AG04450 (cell line): ENCODE data around the gene PREX1. TPM values are rescaled to one million over a fixed set of nuclear protein-coding genes. Genes with fewer than 3 reads are reported as not detected.

Source experiments
- CTCF ChIA-PET: fragments of 300-600, 350-600 bp; formaldehyde crosslinking; extraction: SDS; loops from one replicate; lab custom pipeline; 2022; ENCODE audit warnings: antibody characterized with exemption, inconsistent platforms; lab: Charles Lee
- POLR2A ChIA-PET: fragments of 350-600 bp; formaldehyde crosslinking; extraction: SDS; loops from one replicate; lab custom pipeline; 2021; ENCODE audit warnings: antibody characterized with exemption, inconsistent platforms; lab: Yijun Ruan, JAX
- DNase-seq: peaks from one replicate; pipeline ENCODE4 v3.0.0-alpha.2; 2011; ENCODE audit warnings: low read depth, low spot score
- H3K27ac ChIP-seq: one replicate; pipeline ENCODE4 v1.5.1; 2012; ENCODE audit warnings: low read depth, low read length, control low read depth
- H3K27me3 ChIP-seq: one replicate; pipeline ENCODE4 v1.6.0; 2012; ENCODE audit warnings: low read length; ENCODE audit not compliant: control insufficient read depth, insufficient read depth
- H3K4me3 ChIP-seq: 2 replicates; pipeline ENCODE4 v1.5.1; 2011; ENCODE audit warnings: mild to moderate bottlenecking, low read depth, low read length, control low read depth
- H3K9me3 ChIP-seq: 2 replicates; pipeline ENCODE4 v1.5.1; 2012; ENCODE audit warnings: low read length; ENCODE audit not compliant: control insufficient read depth, insufficient read depth
- polyA plus RNA-seq: library from polyadenylated mRNA; depleted of rRNA; stranded (reverse); fragments of >200 nt; gene quantifications from 2 replicates; pipeline ENCODE4 v1.2.3, GENCODE V29; 2011
- TF ChIP-seq, protein P1 (sequence below): IDR thresholded peaks from 2 replicates; pipeline ENCODE4 v1.5.1; 2011; ENCODE audit warnings: low read depth, low read length, control low read depth, inconsistent platforms

Gene PREX1
- polyA plus RNA-seq, 1 experiment, result 0.69 TPM

DNA sequence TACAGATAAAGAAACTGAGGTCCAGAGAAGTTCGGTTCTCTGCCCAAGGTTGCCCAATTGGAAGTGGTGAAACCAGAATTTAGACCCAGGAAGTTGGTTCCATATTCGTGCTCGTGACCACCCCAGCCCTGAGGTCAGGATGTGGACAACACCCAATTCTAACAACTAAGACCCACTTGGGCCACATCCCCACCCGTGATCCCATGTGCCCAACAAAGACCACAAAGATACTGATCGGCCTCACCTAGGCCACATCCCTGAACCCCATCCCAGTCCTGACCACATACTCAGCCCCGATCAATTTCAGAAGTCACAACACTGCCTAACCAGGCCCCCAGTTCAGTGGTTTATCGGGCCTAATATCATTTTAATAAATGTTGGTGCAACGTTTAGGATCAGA, 138.4 kb downstream of the PREX1 start:
- ChIA-PET CTCF (no interaction called here), POLR2A (no interaction called here)
- H3K4me3 ChIP-seq, result no peak overlapping the region
- H3K9me3 ChIP-seq, result no peaks in the 10 kb centered on the region
- TF ChIP-seq, protein P1, sequence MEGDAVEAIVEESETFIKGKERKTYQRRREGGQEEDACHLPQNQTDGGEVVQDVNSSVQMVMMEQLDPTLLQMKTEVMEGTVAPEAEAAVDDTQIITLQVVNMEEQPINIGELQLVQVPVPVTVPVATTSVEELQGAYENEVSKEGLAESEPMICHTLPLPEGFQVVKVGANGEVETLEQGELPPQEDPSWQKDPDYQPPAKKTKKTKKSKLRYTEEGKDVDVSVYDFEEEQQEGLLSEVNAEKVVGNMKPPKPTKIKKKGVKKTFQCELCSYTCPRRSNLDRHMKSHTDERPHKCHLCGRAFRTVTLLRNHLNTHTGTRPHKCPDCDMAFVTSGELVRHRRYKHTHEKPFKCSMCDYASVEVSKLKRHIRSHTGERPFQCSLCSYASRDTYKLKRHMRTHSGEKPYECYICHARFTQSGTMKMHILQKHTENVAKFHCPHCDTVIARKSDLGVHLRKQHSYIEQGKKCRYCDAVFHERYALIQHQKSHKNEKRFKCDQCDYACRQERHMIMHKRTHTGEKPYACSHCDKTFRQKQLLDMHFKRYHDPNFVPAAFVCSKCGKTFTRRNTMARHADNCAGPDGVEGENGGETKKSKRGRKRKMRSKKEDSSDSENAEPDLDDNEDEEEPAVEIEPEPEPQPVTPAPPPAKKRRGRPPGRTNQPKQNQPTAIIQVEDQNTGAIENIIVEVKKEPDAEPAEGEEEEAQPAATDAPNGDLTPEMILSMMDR, result no peak
- H3K27ac ChIP-seq, result no peak overlapping the region
- no peaks in the 10 kb centered on the region for H3K27me3 ChIP-seq
- no peak for DNase-seq

DNA sequence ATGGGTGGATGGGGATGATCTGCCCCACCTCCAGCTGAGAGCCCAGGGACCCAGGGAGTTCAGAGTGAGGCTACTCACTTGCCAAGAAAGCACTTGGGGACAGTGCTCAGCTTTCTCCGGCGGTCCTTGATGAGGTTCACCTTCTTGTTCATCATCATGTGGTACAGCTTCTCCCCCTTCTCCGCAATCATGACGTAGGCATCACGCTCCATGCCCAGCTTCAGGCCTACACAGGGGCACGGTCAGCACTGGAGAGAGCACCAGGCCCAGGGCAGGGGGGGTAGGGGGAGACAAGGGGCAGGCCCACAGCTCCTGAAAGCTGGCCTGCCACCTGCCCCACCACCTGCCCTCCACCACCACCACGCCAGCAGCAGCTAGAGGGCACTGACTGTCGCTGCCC, 139.2 kb downstream of the PREX1 start:
- CTCF ChIA-PET, result interaction anchor here (0.6 kb wide), 1 partner anchor 24 kb away, joined by 3 read pairs; no protein-coding TSS in a partner anchor
- Histone ChIP-seq H3K27me3 (no peaks in the 10 kb centered on the region), H3K4me3 (no peak overlapping the region), H3K27ac (no peak overlapping the region), H3K9me3 (no peaks in the 10 kb centered on the region)
- TF ChIP-seq, protein P1, result no peak
- no peak for DNase-seq
- POLR2A ChIA-PET, result no interaction called here

DNA sequence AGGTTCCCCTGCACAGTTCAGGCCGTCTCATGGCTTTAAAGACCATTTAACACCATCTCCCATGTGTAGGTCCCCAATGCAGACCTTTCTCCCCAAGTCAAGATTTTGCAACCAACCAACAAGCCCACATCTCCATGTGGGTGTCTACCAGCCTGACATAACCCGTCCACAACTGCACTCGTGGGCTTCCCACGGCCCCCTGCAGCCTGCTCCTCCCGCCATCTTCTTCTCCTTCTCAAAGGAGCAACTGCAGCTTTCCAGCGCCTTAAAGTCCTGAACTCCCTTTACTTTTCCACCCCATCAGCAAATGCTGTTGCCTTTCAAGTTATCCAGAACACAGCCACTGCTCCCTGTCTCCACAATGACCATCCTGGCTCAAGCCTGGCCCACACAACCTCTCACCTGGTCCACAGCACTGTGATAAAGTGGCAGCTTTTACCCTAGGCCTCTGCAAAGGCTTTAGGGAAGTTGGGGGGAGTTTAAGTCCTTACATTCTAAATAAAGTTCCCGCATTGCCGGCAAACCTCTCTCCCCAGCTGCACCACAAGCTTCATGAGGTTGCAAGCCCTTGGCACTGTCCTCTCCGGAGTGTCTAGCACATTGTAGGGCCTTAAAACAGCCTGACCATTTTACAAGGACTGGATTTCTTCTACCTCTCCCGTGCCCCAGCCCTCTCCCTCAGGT, 140.5 kb downstream of the PREX1 start:
- Histone ChIP-seq H3K27me3 (no peaks in the 10 kb centered on the region), H3K4me3 (no peak overlapping the region), H3K27ac (no peak overlapping the region), H3K9me3 (no peaks in the 10 kb centered on the region)
- TF ChIP-seq, protein P1, result no peak
- ChIA-PET CTCF (no interaction called here), POLR2A (no interaction called here)
- no peak for DNase-seq

DNA sequence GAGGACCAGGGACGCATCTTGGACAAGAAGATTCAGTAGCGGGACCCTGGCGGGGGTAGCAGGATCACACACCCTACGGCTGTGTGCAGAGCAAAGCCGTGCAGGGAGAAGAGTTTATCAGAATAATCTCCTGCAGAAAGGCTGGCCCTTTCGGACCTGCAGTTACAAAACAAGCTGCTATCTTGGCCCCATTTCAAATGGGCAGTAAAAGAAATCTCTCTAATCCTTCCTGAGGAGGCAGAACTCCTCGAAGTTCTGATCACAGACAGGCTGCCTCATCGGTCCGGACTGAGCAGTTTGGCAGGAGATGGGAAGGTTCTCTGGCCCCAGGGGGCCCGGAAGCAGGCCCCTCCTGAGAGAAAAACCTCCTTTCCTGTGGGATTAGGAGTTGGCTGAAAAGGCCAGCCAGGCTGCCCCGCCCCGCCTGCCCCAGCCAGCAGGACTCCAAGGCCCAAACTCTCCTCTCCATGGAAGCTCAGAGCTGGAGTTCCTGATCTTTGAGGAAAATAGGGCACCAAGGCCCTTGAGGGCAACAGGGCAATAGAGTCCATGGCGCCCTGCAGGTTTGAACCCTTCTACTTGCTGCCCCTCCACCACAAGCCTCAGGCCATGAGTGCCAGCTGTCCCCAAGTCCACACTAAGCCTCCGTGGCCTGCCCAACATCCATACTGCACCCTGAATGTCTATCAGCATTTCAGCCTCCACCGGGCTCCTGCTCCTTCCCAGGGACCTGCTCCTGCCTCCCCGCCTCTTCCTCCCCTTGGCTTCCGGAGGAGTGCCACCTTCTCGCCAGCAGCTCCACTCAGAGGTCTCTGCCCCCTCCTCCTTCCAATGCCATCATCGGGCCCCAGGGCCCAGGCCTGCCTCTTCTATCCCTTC, 141.3 kb downstream of the PREX1 start:
- Histone ChIP-seq H3K4me3 (no peak overlapping the region), H3K27me3 (no peaks in the 10 kb centered on the region), H3K9me3 (no peaks in the 10 kb centered on the region), H3K27ac (no peak overlapping the region)
- ChIA-PET POLR2A (no interaction called here), CTCF (no interaction called here)
- TF ChIP-seq, protein P1, result no peak
- DNase-seq, result no peak

DNA sequence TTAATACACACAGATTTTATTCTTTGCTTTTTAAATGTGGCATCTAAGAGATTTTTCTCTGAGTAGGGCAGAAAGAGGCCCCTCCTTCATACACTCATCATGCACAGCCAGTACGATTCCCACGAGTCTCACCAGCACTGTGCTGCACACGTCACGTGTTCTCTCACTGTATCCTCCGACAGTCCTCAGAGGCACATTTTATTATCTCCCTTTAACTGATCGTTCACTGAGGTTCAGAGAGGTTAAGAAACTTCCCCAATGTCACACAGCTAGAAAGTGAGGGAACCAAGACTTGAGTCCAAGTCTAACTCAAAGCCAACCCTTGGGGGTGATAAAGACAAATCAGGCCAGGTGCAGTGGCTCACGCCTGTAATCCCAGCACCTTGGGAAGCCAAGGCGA, 142.5 kb downstream of the PREX1 start:
- TF ChIP-seq, protein P1, result no peak
- POLR2A ChIA-PET, result interaction anchor here (0.6 kb wide), 2 partner anchors 10 to 12 kb away, joined by 3 read pairs; no protein-coding TSS in a partner anchor
- CTCF ChIA-PET, result interaction anchor here (0.9 to 1.0 kb wide), 2 partner anchors 28 to 219 kb away, joined by 3 read pairs; no protein-coding TSS in a partner anchor

More for the DNA sequence above, 142.5 kb downstream of the PREX1 start:
- Histone ChIP-seq H3K27me3 (no peaks in the 10 kb centered on the region), H3K9me3 (no peaks in the 10 kb centered on the region), H3K27ac (no peak overlapping the region), H3K4me3 (no peak overlapping the region)
- no peak for DNase-seq
